ENCODE measurements around the gene ALG9. TPM values are rescaled to one million over a fixed set of nuclear protein-coding genes. Genes with fewer than 3 reads are reported as not detected.

The ALG9 gene
- polyA plus RNA-seq, 2 of the 4 experiments (the other 2 are of a cell fraction) = 15.3 to 33.3 TPM

DNA sequence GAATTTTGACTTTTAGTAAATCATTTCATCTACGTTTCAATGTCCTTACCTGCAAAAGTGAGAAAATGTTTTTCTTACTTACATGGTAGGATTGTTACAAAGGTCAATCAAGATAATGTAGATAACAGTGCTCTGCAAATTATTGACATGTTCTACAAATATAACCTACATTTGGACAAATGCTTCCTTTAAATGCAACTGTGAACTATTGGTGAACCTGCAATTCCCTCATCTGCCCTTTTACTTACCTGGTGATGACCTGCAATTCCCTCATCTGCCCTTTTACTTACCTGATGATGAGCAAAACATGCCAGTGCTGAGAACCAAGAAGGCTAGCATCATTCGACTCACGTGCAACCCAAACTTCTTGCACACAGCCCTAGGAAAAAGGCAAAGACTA, 11.1 kb downstream of the ALG9 start:
- TF ChIP-seq RFX5 (IDR thresholded peaks at IDR 0.05) (no peak), NPAS2 (CRISPR knock-in tag; IDR thresholded peaks at IDR 0.05; ENCODE audit: borderline replicate concordance) (no peak)
- WGBS (ENCODE audit: missing lambda C conversion rate) = 86% methylated on average over 3 of the region's 3 CpGs
- ChIA-PET POLR2A (no interaction called here), CTCF (interaction anchor here (1.7 kb wide), 1 partner anchor 11 kb away, joined by 4 read pairs; the partner anchor contains the start of gene ALG9)
- Histone ChIP-seq H3K4me1 (no peaks in the 10 kb centered on the region), H3K9me3 (no peaks in the 10 kb centered on the region), H3K4me2 (no peak overlapping the region), H3K27ac (no peak overlapping the region), H3K4me3 (no peak overlapping the region)
- FAIRE-seq = no peak
- no peak for ATAC-seq
- no peak for DNase-seq (ENCODE audit: low read depth in 1 of 2, low spot score in 1 of 2)

GRCh38 chr11:111855506-111855905, 15.9 kb downstream of the ALG9 start:
- CTCF ChIA-PET = interaction anchor here (0.6 to 2.0 kb wide), 3 partner anchors 9 to 40 kb away, joined by 3 to 5 read pairs (median 3); no protein-coding TSS in a partner anchor
- H3K4me3 ChIP-seq = no peak overlapping the region
- no peaks in the 10 kb centered on the region for H3K9me3 ChIP-seq
- POLR2A ChIA-PET = no interaction called here
- TF ChIP-seq JUN (IDR thresholded peaks at IDR 0.05) (no peak), ZSCAN20 (CRISPR knock-in tag; IDR thresholded peaks at IDR 0.05) (no peak), MYC (IDR thresholded peaks at IDR 0.05; ENCODE audit: borderline replicate concordance, low read length) (no peak), FOXS1 (CRISPR knock-in tag; IDR thresholded peaks at IDR 0.05) (no peak), TP53 (CRISPR knock-in tag; IDR thresholded peaks at IDR 0.05) (no peak), EHF (CRISPR knock-in tag; IDR thresholded peaks at IDR 0.05) (no peak), RAD21 (conservative IDR thresholded peaks at IDR 0.05 in 1 of 2, IDR thresholded peaks at IDR 0.05 in 1 of 2) (no peak)
- TF ChIP-seq, protein P1, sequence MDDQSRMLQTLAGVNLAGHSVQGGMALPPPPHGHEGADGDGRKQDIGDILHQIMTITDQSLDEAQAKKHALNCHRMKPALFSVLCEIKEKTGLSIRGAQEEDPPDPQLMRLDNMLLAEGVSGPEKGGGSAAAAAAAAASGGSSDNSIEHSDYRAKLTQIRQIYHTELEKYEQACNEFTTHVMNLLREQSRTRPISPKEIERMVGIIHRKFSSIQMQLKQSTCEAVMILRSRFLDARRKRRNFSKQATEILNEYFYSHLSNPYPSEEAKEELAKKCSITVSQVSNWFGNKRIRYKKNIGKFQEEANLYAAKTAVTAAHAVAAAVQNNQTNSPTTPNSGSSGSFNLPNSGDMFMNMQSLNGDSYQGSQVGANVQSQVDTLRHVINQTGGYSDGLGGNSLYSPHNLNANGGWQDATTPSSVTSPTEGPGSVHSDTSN (IDR thresholded peaks at IDR 0.05) = no peak
- DNase-seq (ENCODE audit: low read depth in 1 of 2, low spot score in 1 of 2) = no peak
- no peak overlapping the region for H3K4me2 ChIP-seq
- no peak overlapping the region for H3K27ac ChIP-seq
- ATAC-seq = no peak
- H3K4me1 ChIP-seq = no peaks in the 10 kb centered on the region
- FAIRE-seq = no peak

DNA sequence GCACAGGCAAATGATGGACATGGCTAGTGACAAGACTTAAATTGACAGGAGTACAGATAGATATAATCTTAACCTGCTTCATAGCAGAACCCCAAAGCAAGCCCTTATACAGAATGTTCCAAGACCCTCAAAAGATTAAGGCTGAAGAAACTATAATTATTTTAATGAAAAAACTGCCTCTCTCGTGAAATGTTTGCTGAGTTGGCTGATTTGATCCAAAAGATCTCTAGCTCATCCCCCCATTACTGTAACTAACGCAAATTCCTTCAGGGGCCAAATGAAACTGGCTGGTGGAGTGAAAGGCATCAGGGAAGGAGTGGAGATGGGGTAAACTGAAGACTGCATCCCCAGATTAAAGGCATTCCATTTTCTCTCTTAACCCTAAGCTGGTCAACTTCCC, 19.3 kb downstream of the ALG9 start:
- ChIA-PET POLR2A (interaction anchor here (0.7 kb wide), 1 partner anchor 10 kb away, joined by 3 read pairs; no protein-coding TSS in a partner anchor), CTCF (interaction anchor here (1.4 to 1.5 kb wide), 2 partner anchors 9 to 13 kb away, joined by 3 read pairs; no protein-coding TSS in a partner anchor)
- DNase-seq (ENCODE audit: low read depth in 1 of 2, low spot score in 1 of 2) = no peak
- TF ChIP-seq MAFK (IDR thresholded peaks at IDR 0.05; ENCODE audit: partially characterized antibody) (peak; percentile 39), HOXA7 (CRISPR knock-in tag; IDR thresholded peaks at IDR 0.05) (no peak)
- FAIRE-seq = no peak
- Histone ChIP-seq H3K4me2 (no peak overlapping the region), H3K4me1 (no peaks in the 10 kb centered on the region), H3K4me3 (no peak overlapping the region), H3K27ac (no peak overlapping the region), H3K9me3 (no peaks in the 10 kb centered on the region)
- 76% methylated on average over 2 of the region's 2 CpGs for WGBS (ENCODE audit: missing lambda C conversion rate)
- no peak for ATAC-seq

DNA sequence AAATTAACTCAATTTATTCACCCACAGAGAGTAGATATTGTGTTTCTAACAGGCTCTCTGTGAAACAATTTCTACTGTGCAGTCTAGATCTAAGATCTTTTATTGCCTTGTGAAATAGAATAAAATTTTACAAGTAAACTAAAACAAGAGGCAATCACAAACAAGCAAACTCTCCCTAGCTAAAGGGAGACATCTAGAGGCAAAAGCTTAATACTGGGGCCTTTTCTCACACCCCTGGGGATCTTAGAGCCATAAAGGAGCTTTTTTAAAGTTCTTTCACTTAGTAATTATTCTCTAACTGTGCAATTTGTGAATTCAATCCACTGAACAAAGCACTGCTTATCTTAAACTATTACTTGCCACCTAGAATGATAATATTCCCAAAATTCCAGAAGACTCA, 19.7 kb downstream of the ALG9 start:
- no peak for ATAC-seq
- POLR2A ChIA-PET = interaction anchor here (0.6 kb wide), 1 partner anchor 75 kb away, joined by 3 read pairs; no protein-coding TSS in a partner anchor

More for the DNA sequence above, 19.7 kb downstream of the ALG9 start:
- DNase-seq (ENCODE audit: low read depth in 1 of 2, low spot score in 1 of 2) (no peak), FAIRE-seq (no peak)
- H3K4me1 ChIP-seq = no peaks in the 10 kb centered on the region
- peak; percentile 14 to 25; a peak in 2 of 5 replicates for TF ChIP-seq RAD21 (conservative IDR thresholded peaks at IDR 0.05 in 1 of 2, IDR thresholded peaks at IDR 0.05 in 1 of 2)
- peak; percentile 25; the same call in 1 of the 3 replicates for TF ChIP-seq CTCF (IDR thresholded peaks at IDR 0.05)
- no peak for TF ChIP-seq ATOH8 (CRISPR knock-in tag; IDR thresholded peaks at IDR 0.05; ENCODE audit: low read depth)
- H3K4me2 ChIP-seq = no peak overlapping the region
- H3K27ac ChIP-seq = no peak overlapping the region
- H3K9me3 ChIP-seq = no peaks in the 10 kb centered on the region
- no peak overlapping the region for H3K4me3 ChIP-seq
- CTCF ChIA-PET = interaction anchor here (1.4 to 1.7 kb wide), 3 partner anchors 9 to 264 kb away, joined by 3 to 4 read pairs (median 3); no protein-coding TSS in a partner anchor
